Neural cell (in vitro differentiated cells): ENCODE results near the gene CHD6. TPM values are rescaled to one million over a fixed set of nuclear protein-coding genes. Genes with fewer than 3 reads are reported as not detected.
A peak's percentile ranks its signal among the peaks of the same experiment; 100 is the strongest.

Experiments used
- H2AFZ ChIP-seq: fragments of 200-600, 300-800 bp; sonication (generic), shearing (Covaris generic); 2 replicates; pipeline ENCODE4 v1.6.0; 2014; ENCODE audit warnings: low read depth, mild to moderate bottlenecking, antibody characterized with exemption, low read length, moderate library complexity
- H3F3A ChIP-seq: fragments of 200-600 bp; shearing (Covaris generic); 2 replicates; pipeline ENCODE4 v1.6.1; 2016; ENCODE audit warnings: mild to moderate bottlenecking, moderate library complexity, mixed read lengths, antibody characterized with exemption, low read length; ENCODE audit not compliant: insufficient read depth, poor library complexity, severe bottlenecking
- H3K27ac ChIP-seq: fragments of 200-600, 300-800 bp; sonication (generic), shearing (Covaris generic); 2 replicates; pipeline ENCODE4 v1.5.1; 2014; ENCODE audit warnings: mild to moderate bottlenecking, low read length, moderate library complexity
- H3K27me3 ChIP-seq: fragments of 300-800, 200-600 bp; sonication (generic), shearing (Covaris generic); 2 replicates; pipeline ENCODE4 v1.6.0; 2014; ENCODE audit warnings: mild to moderate bottlenecking, low read depth, low read length, moderate library complexity; ENCODE audit not compliant: insufficient read depth
- H3K36me3 ChIP-seq: fragments of 300-800, 200-600 bp; sonication (generic), shearing (Covaris generic); 2 replicates; pipeline ENCODE4 v1.5.1; 2014; ENCODE audit warnings: mild to moderate bottlenecking, antibody characterized with exemption, low read length, moderate library complexity; ENCODE audit not compliant: insufficient read depth
- H3K4me2 ChIP-seq: fragments of 300-800, 200-600 bp; sonication (generic), shearing (Covaris generic); 2 replicates; pipeline ENCODE4 v1.6.0; 2014; ENCODE audit warnings: mild to moderate bottlenecking, low read length
- H3K4me3 ChIP-seq: fragments of 300-800, 200-600 bp; sonication (generic), shearing (Covaris generic); 2 replicates; pipeline ENCODE4 v1.5.1; 2014; ENCODE audit warnings: mild to moderate bottlenecking, low read length, moderate library complexity
- H3K79me2 ChIP-seq: fragments of 200-600 bp; shearing (Covaris generic); replicated peaks from 2 replicates; pipeline ENCODE4 v1.6.0; 2014; ENCODE audit warnings: mild to moderate bottlenecking, low read length, moderate library complexity; ENCODE audit not compliant: insufficient read depth
- H3K9ac ChIP-seq: fragments of 300-800, 200-600 bp; sonication (generic), shearing (Covaris generic); 2 replicates; pipeline ENCODE4 v1.6.1; 2016; ENCODE audit warnings: mild to moderate bottlenecking, low read length, mixed read lengths
- H3K9me2 ChIP-seq: fragments of 200-600 bp; shearing (Covaris generic); 2 replicates; pipeline ENCODE4 v1.6.1; 2016; ENCODE audit warnings: mild to moderate bottlenecking, low read length, mixed read lengths; ENCODE audit not compliant: insufficient read depth
- H3K9me3 ChIP-seq: fragments of 200-600, 300-800 bp; sonication (generic), shearing (Covaris generic); 2 replicates; pipeline ENCODE4 v1.6.1; 2016; ENCODE audit warnings: mild to moderate bottlenecking, mixed run types, low read length, moderate library complexity, mixed read lengths
- H4K20me1 ChIP-seq: fragments of 200-600 bp; shearing (Covaris generic); 2 replicates; pipeline ENCODE4 v1.6.1; 2016; ENCODE audit warnings: mild to moderate bottlenecking, mixed run types; ENCODE audit not compliant: insufficient read depth
- EP300 ChIP-seq: fragments of 450-650 bp; conservative IDR thresholded peaks from 2 replicates; pipeline ENCODE4 v1.6.1; 2014; ENCODE audit warnings: antibody characterized with exemption, mild to moderate bottlenecking, moderate library complexity; ENCODE audit not compliant: poor library complexity, severe bottlenecking
- EZH2 ChIP-seq: fragments of 200-600, 300-800 bp; shearing (Covaris generic), sonication (generic); IDR thresholded peaks from 2 replicates; pipeline ENCODE4 v1.6.1; 2014; ENCODE audit warnings: antibody characterized with exemption, low read length, borderline replicate concordance, mild to moderate bottlenecking; ENCODE audit not compliant: insufficient read depth, poor library complexity, severe bottlenecking
- MXI1 ChIP-seq: fragments of 450-650 bp; conservative IDR thresholded peaks from 2 replicates; pipeline ENCODE4 v1.6.1; 2014; ENCODE audit warnings: antibody characterized with exemption, mild to moderate bottlenecking; ENCODE audit not compliant: poor library complexity, severe bottlenecking
- POLR2AphosphoS5 ChIP-seq: IDR thresholded peaks from 2 replicates; pipeline ENCODE4 v1.6.1; 2012
- RAD21 ChIP-seq: fragments of 450-650 bp; conservative IDR thresholded peaks from 2 replicates; pipeline ENCODE4 v1.6.1; 2014; ENCODE audit warnings: antibody characterized with exemption, mild to moderate bottlenecking, moderate library complexity
- SMC3 ChIP-seq: fragments of 450-650 bp; conservative IDR thresholded peaks from 2 replicates; pipeline ENCODE4 v1.6.1; 2014; ENCODE audit warnings: antibody characterized with exemption, mild to moderate bottlenecking, moderate library complexity; ENCODE audit not compliant: poor library complexity
- TAF1 ChIP-seq: IDR thresholded peaks from 2 replicates; pipeline ENCODE4 v1.6.1; 2012; ENCODE audit warnings: low read depth
- polyA plus RNA-seq: library from polyadenylated mRNA; depleted of rRNA; stranded (reverse); fragments of >200 nt; gene quantifications from 2 replicates; pipeline ENCODE4 v1.2.3, GENCODE V29; 2014
- TF ChIP-seq, protein P1 (sequence below): IDR thresholded peaks from 2 replicates; pipeline ENCODE4 v1.6.1; 2012; ENCODE audit warnings: borderline replicate concordance
- TF ChIP-seq, protein P2 (sequence below): fragments of 450-650 bp; IDR thresholded peaks from 2 replicates; pipeline ENCODE4 v1.5.1; 2014; ENCODE audit warnings: antibody characterized with exemption, mild to moderate bottlenecking, moderate library complexity; ENCODE audit not compliant: poor library complexity, severe bottlenecking

CHD6 gene
- polyA plus RNA-seq, 1 donor from 2014 or later: 22.9 TPM

DNA sequence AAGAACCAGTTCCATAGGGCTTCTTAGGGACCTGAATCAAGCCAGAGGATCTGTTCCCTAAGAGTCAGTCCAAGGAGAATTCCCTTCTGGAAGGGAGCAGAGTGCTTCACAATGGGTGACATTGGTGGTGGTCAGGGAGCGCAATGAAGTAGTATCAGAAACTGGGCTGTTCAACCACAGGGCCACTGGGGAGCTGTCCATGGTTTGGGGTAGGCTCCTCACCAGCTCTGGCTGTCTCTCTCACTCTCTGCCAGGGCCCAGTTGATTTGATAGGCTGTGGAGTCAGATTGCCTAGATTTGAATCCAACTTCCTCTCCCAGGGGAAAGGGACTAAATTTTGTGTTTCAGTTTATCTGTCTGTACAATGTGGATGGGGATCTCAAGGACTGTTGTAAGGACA is 36.7 kb upstream of the CHD6 start:
- Histone ChIP-seq H3F3A (no peaks in the 10 kb centered on the region), H3K9ac (peak overlapping the region; percentile 57), H3K4me3 (peak overlapping the region; percentile 51), H3K9me2 (no peaks in the 10 kb centered on the region), H3K36me3 (no peaks in the 10 kb centered on the region), H3K27me3 (no peaks in the 10 kb centered on the region), H4K20me1 (no peaks in the 10 kb centered on the region), H3K4me2 (no peak overlapping the region), H3K27ac (peak overlapping the region; percentile 89), H2AFZ (peak overlapping the region; percentile 89), H3K79me2 (no peaks in the 10 kb centered on the region), H3K9me3 (no peaks in the 10 kb centered on the region)
- TF ChIP-seq, protein P1, sequence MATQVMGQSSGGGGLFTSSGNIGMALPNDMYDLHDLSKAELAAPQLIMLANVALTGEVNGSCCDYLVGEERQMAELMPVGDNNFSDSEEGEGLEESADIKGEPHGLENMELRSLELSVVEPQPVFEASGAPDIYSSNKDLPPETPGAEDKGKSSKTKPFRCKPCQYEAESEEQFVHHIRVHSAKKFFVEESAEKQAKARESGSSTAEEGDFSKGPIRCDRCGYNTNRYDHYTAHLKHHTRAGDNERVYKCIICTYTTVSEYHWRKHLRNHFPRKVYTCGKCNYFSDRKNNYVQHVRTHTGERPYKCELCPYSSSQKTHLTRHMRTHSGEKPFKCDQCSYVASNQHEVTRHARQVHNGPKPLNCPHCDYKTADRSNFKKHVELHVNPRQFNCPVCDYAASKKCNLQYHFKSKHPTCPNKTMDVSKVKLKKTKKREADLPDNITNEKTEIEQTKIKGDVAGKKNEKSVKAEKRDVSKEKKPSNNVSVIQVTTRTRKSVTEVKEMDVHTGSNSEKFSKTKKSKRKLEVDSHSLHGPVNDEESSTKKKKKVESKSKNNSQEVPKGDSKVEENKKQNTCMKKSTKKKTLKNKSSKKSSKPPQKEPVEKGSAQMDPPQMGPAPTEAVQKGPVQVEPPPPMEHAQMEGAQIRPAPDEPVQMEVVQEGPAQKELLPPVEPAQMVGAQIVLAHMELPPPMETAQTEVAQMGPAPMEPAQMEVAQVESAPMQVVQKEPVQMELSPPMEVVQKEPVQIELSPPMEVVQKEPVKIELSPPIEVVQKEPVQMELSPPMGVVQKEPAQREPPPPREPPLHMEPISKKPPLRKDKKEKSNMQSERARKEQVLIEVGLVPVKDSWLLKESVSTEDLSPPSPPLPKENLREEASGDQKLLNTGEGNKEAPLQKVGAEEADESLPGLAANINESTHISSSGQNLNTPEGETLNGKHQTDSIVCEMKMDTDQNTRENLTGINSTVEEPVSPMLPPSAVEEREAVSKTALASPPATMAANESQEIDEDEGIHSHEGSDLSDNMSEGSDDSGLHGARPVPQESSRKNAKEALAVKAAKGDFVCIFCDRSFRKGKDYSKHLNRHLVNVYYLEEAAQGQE: peak; percentile 8
- no peak for TF ChIP-seq POLR2AphosphoS5

DNA sequence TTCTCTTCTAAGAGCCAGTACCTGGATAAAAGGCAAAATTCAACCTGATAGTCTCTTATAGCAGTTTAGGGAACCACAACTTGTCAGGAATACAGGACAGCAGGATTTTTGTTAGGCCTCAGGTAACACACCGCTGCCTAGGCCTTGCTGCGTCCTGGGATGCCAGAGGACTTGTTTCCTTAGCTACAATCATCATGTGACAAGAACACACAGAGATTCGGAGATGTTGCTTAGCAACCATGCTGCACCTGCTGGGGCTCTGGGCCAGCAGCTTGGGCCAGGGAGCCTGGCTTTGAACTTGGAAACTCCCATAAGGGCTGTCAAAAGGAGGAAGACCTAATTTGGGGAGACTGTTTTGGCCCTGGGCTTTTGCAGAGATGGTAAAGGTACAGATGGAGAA is 36.1 kb upstream of the CHD6 start:
- TF ChIP-seq POLR2AphosphoS5: peak; percentile 54
- TF ChIP-seq SMC3: peak; percentile 35
- TF ChIP-seq TAF1: no peak
- TF ChIP-seq, protein P1: no peak
- no peak for TF ChIP-seq EZH2
- TF ChIP-seq, protein P2, sequence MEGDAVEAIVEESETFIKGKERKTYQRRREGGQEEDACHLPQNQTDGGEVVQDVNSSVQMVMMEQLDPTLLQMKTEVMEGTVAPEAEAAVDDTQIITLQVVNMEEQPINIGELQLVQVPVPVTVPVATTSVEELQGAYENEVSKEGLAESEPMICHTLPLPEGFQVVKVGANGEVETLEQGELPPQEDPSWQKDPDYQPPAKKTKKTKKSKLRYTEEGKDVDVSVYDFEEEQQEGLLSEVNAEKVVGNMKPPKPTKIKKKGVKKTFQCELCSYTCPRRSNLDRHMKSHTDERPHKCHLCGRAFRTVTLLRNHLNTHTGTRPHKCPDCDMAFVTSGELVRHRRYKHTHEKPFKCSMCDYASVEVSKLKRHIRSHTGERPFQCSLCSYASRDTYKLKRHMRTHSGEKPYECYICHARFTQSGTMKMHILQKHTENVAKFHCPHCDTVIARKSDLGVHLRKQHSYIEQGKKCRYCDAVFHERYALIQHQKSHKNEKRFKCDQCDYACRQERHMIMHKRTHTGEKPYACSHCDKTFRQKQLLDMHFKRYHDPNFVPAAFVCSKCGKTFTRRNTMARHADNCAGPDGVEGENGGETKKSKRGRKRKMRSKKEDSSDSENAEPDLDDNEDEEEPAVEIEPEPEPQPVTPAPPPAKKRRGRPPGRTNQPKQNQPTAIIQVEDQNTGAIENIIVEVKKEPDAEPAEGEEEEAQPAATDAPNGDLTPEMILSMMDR: no peak
- TF ChIP-seq EP300: peak; percentile 74
- TF ChIP-seq MXI1: no peak
- TF ChIP-seq RAD21: peak; percentile 27
- Histone ChIP-seq H3K9me3 (no peaks in the 10 kb centered on the region), H3K9me2 (no peaks in the 10 kb centered on the region), H3K27me3 (no peaks in the 10 kb centered on the region), H3K27ac (peak overlapping the region; percentile 89), H3K79me2 (no peaks in the 10 kb centered on the region), H2AFZ (peak overlapping the region; percentile 89), H3K4me3 (peak overlapping the region; percentile 51), H3F3A (no peaks in the 10 kb centered on the region), H4K20me1 (no peaks in the 10 kb centered on the region), H3K9ac (peak overlapping the region; percentile 57), H3K4me2 (peak overlapping the region; percentile 79), H3K36me3 (no peaks in the 10 kb centered on the region)
